Measurements from ENCODE around the gene DBT. TPM values are rescaled to one million over a fixed set of nuclear protein-coding genes. Genes with fewer than 3 reads are reported as not detected.

The DBT gene
- total RNA-seq, 1 experiment from 2014 or later: 16.8 TPM

DNA sequence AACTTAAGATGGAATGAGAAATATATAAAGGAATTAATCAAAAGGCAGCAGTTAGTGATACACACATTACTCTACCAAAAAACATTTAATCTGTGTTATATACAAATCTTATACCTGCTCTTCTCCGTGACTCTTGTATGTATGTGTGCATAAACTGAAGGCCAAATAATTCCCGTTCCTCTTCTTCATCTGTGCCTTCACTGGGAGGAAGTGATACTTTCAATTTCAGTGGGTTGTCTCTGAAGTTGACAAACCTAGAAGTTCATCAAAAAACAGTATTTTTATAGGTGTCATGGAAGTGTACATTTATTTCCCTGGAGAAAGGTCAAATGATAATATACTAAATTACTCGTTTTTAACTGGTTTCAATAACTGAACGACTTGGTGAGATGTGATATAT lies 97.4 kb downstream of the DBT start:
- no peak overlapping the region for H3K27ac ChIP-seq (ENCODE audit: low read depth, low read length, poor library complexity, severe bottlenecking)
- ChIA-PET POLR2A (ENCODE audit: low non-redundant PET) (no interaction called here), CTCF (no interaction called here)
- H3K36me3 ChIP-seq (ENCODE audit: insufficient read depth, low read length, poor library complexity, severe bottlenecking): peaks cover 19% of the 10 kb centered on the region
- H3K9me3 ChIP-seq (ENCODE audit: low read depth, low read length, poor library complexity, severe bottlenecking): no peaks in the 10 kb centered on the region
- DNase-seq (ENCODE audit: low spot score): no peak
- H3K4me3 ChIP-seq (ENCODE audit: low read depth, low read length, poor library complexity, severe bottlenecking): no peak overlapping the region
- no TSS peak for BruUV-seq (replicated peaks)
- no peak for TF ChIP-seq EZH2 (IDR thresholded peaks at IDR 0.05; ENCODE audit: borderline replicate concordance, low read depth, low read length, poor library complexity, severe bottlenecking)
- TF ChIP-seq, protein P1, sequence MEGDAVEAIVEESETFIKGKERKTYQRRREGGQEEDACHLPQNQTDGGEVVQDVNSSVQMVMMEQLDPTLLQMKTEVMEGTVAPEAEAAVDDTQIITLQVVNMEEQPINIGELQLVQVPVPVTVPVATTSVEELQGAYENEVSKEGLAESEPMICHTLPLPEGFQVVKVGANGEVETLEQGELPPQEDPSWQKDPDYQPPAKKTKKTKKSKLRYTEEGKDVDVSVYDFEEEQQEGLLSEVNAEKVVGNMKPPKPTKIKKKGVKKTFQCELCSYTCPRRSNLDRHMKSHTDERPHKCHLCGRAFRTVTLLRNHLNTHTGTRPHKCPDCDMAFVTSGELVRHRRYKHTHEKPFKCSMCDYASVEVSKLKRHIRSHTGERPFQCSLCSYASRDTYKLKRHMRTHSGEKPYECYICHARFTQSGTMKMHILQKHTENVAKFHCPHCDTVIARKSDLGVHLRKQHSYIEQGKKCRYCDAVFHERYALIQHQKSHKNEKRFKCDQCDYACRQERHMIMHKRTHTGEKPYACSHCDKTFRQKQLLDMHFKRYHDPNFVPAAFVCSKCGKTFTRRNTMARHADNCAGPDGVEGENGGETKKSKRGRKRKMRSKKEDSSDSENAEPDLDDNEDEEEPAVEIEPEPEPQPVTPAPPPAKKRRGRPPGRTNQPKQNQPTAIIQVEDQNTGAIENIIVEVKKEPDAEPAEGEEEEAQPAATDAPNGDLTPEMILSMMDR (conservative IDR thresholded peaks at IDR 0.05; ENCODE audit: low read depth, low read length): no peak
- no peaks in the 10 kb centered on the region for H3K27me3 ChIP-seq (replicated peaks; ENCODE audit: insufficient read depth, low read depth, low read length, poor library complexity)
- intact Hi-C loops (cut with micrococcal nuclease; ENCODE audit: unreplicated experiment): no loop called here
- no peaks in the 10 kb centered on the region for H3K4me1 ChIP-seq (ENCODE audit: insufficient read depth, low read length, poor library complexity, severe bottlenecking)

DNA sequence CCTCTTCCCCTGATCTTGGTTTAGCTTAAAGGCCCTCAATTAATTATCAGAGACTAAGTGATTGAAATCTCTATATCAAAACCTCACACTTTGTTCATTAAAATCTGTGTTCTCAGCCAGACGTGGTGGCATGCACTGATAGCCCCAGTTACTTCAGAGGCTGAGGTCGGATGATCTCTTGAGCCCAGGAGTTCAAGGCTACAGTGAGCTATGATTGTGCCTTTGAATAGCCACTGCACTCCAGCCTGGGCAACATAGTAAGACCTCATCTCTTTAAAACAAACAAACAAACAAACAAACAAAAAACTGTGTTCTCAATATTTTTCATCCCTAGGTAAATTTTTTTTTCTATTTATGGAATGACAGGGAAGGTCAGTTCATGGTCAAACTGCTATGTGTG lies 98.0 kb downstream of the DBT start:
- BruUV-seq (replicated peaks): no TSS peak
- no peaks in the 10 kb centered on the region for H3K27me3 ChIP-seq (replicated peaks; ENCODE audit: insufficient read depth, low read depth, low read length, poor library complexity)
- intact Hi-C loops (cut with micrococcal nuclease; ENCODE audit: unreplicated experiment): no loop called here
- no peaks in the 10 kb centered on the region for H3K9me3 ChIP-seq (ENCODE audit: low read depth, low read length, poor library complexity, severe bottlenecking)
- no peak overlapping the region for H3K27ac ChIP-seq (ENCODE audit: low read depth, low read length, poor library complexity, severe bottlenecking)
- H3K36me3 ChIP-seq (ENCODE audit: insufficient read depth, low read length, poor library complexity, severe bottlenecking): peaks cover 25% of the 10 kb centered on the region
- ChIA-PET CTCF (no interaction called here), POLR2A (ENCODE audit: low non-redundant PET) (no interaction called here)
- H3K4me1 ChIP-seq (ENCODE audit: insufficient read depth, low read length, poor library complexity, severe bottlenecking): no peaks in the 10 kb centered on the region
- H3K4me3 ChIP-seq (ENCODE audit: low read depth, low read length, poor library complexity, severe bottlenecking): no peak overlapping the region
- DNase-seq (ENCODE audit: low spot score): no peak
- TF ChIP-seq, protein P1 (conservative IDR thresholded peaks at IDR 0.05; ENCODE audit: low read depth, low read length): no peak
- no peak for TF ChIP-seq EZH2 (IDR thresholded peaks at IDR 0.05; ENCODE audit: borderline replicate concordance, low read depth, low read length, poor library complexity, severe bottlenecking)

DNA sequence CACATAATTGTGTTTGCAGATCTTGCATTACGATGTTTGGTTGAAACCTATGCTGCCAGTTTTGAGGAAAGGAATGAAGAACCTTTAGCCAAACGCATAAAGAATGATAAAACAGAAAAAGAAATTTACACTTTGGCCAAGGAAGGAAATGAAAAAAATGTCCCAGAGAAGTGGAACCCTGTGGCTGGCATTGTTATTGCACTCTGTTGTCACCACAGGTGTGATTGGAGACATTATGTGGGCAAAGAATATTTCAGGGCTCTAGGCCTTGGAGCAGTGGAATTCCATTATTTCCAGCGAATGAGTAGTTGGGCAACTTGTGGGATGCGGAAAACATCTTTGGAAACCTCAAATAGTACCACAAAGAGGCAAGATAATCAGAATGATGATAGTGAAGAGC lies 101.8 kb downstream of the DBT start:
- Histone ChIP-seq H3K27me3 (replicated peaks; ENCODE audit: insufficient read depth, low read depth, low read length, poor library complexity) (no peaks in the 10 kb centered on the region), H3K4me1 (ENCODE audit: insufficient read depth, low read length, poor library complexity, severe bottlenecking) (no peaks in the 10 kb centered on the region), H3K9me3 (ENCODE audit: low read depth, low read length, poor library complexity, severe bottlenecking) (no peaks in the 10 kb centered on the region), H3K27ac (ENCODE audit: low read depth, low read length, poor library complexity, severe bottlenecking) (no peak overlapping the region), H3K36me3 (ENCODE audit: insufficient read depth, low read length, poor library complexity, severe bottlenecking) (peaks cover 52% of the 10 kb centered on the region), H3K4me3 (ENCODE audit: low read depth, low read length, poor library complexity, severe bottlenecking) (no peak overlapping the region)
- TF ChIP-seq EZH2 (IDR thresholded peaks at IDR 0.05; ENCODE audit: borderline replicate concordance, low read depth, low read length, poor library complexity, severe bottlenecking): no peak
- TF ChIP-seq, protein P1 (conservative IDR thresholded peaks at IDR 0.05; ENCODE audit: low read depth, low read length): no peak
- CTCF ChIA-PET: no interaction called here
- BruUV-seq (replicated peaks): no TSS peak
- no peak for DNase-seq (ENCODE audit: low spot score)
- intact Hi-C loops (cut with micrococcal nuclease; ENCODE audit: unreplicated experiment): no loop called here
- POLR2A ChIA-PET (ENCODE audit: low non-redundant PET): no interaction called here
